HCT116 (cell line): ENCODE results near the gene MTA1. TPM values are rescaled to one million over a fixed set of nuclear protein-coding genes. Genes with fewer than 3 reads are reported as not detected.

Source experiments
- ATAC-seq: fragments of 200-7000 bp; cut with Tn5 transposase; 2 replicates; pipeline ENCODE4 v1.9.1; 2020; ENCODE audit warnings: mild to moderate bottlenecking, moderate library complexity
- BruUV-seq: library from RNA; stranded (reverse); fragments of 400-500 nt; replicated peaks from 2 replicates; lab custom pipeline; 2021; lab: Mats Ljungman, UMichigan
- CTCF ChIA-PET: fragments of 300-600 bp; sonication (Branson Sonifier 250); formaldehyde crosslinking; loops from one replicate; lab custom pipeline; 2021; ENCODE audit warnings: antibody characterized with exemption; lab: Charles Lee
- POLR2A ChIA-PET: fragments of 300-600, 350-600 bp; sonication (Branson Sonifier 250); formaldehyde crosslinking; loops from one replicate; lab custom pipeline; 2021; ENCODE audit warnings: antibody characterized with exemption; lab: Charles Lee
- RAD21 ChIA-PET, 2 experiments: fragments of 300-600 bp; sonication (Branson Sonifier 250); formaldehyde crosslinking; loops; one replicate each; lab custom pipeline; 2023; ENCODE audit warnings: low total read pairs in 2 of 2; ENCODE audit not compliant: uncharacterized antibody in 2 of 2, unreplicated experiment in 2 of 2, low non-redundant PET in 1 of 2; lab: Charles Lee
- DNase-seq: peaks from one replicate; pipeline ENCODE4 v3.0.0-alpha.2; 2010; ENCODE audit warnings: low read depth, low spot score
- H2AFZ ChIP-seq: fragments of 200-600 bp; shearing (Covaris generic), sonication (generic); 2 replicates; pipeline ENCODE4 v1.6.1; 2017; ENCODE audit warnings: low read depth, mixed run types, mixed read lengths, antibody characterized with exemption, low read length; ENCODE audit not compliant: poor library complexity, severe bottlenecking
- H3K27ac ChIP-seq: 2 replicates; pipeline ENCODE4 v1.5.1; 2012; ENCODE audit warnings: low read depth, low read length
- H3K27me3 ChIP-seq: fragments of 200-600 bp; sonication (generic); 2 replicates; pipeline ENCODE4 v1.6.1; 2016; ENCODE audit warnings: mixed run types, low read length, mixed read lengths; ENCODE audit not compliant: insufficient read depth
- H3K36me3 ChIP-seq, 2 experiments: fragments of 200-500 bp in 1 of 2; fragments of 200-600 bp in 1 of 2; sonication (Bioruptor generic) in 1 of 2; sonication (generic) in 1 of 2; 2 replicates each; pipeline versions ENCODE4 v1.5.1 to v1.6.1; 2014 to 2016; ENCODE audit warnings: low read length in 2 of 2, inconsistent platforms in 1 of 2, mixed read lengths in 1 of 2, mixed run types in 1 of 2; ENCODE audit not compliant: insufficient read depth in 2 of 2, control insufficient read depth in 1 of 2
- H3K4me1 ChIP-seq, 2 experiments: fragments of 200-600 bp in 1 of 2; sonication (generic) in 1 of 2; 2 replicates each; pipeline versions ENCODE4 v1.5.1 to v1.6.1; 2012 to 2017; ENCODE audit warnings: low read length in 2 of 2, inconsistent platforms in 1 of 2, mild to moderate bottlenecking in 1 of 2, mixed read lengths in 1 of 2, mixed run types in 1 of 2, moderate library complexity in 1 of 2; ENCODE audit not compliant: insufficient read depth in 2 of 2, control insufficient read depth in 1 of 2
- H3K4me2 ChIP-seq: fragments of 200-600 bp; sonication (generic); 2 replicates; pipeline ENCODE4 v1.6.1; 2017; ENCODE audit warnings: mixed run types, low read length, mixed read lengths
- H3K4me3 ChIP-seq, 2 experiments: fragments of 200-600 bp in 1 of 2; sonication (generic) in 1 of 2; replicated peaks in 1 of 2; 2 replicates each; pipeline ENCODE4 v1.5.1; 2011 to 2016; ENCODE audit warnings: low read length in 2 of 2, control low read depth in 1 of 2, low read depth in 1 of 2, mild to moderate bottlenecking in 1 of 2, mixed read lengths in 1 of 2, mixed run types in 1 of 2
- H3K79me2 ChIP-seq: fragments of 200-600 bp; sonication (generic); 2 replicates; pipeline ENCODE4 v1.6.1; 2017; ENCODE audit warnings: mild to moderate bottlenecking, mixed run types, low read length, moderate library complexity, mixed read lengths; ENCODE audit not compliant: insufficient read depth
- H3K9ac ChIP-seq: fragments of 200-600 bp; sonication (generic); 2 replicates; pipeline ENCODE4 v1.6.1; 2016; ENCODE audit warnings: low read length, mixed read lengths
- H3K9me2 ChIP-seq: fragments of 200-600 bp; sonication (generic), shearing (Covaris generic); 2 replicates; pipeline ENCODE4 v1.6.1; 2017; ENCODE audit warnings: mixed run types, mild to moderate bottlenecking, moderate library complexity; ENCODE audit not compliant: insufficient read depth
- H3K9me3 ChIP-seq, 2 experiments: fragments of 200-500 bp in 1 of 2; fragments of 200-600 bp in 1 of 2; sonication (Bioruptor generic) in 1 of 2; sonication (generic) in 1 of 2; 2 replicates each; pipeline ENCODE4 v1.6.1; 2014 to 2017; ENCODE audit warnings: low read length in 2 of 2, mixed read lengths in 2 of 2, inconsistent platforms in 1 of 2, low read depth in 1 of 2, mild to moderate bottlenecking in 1 of 2, mixed run types in 1 of 2, moderate library complexity in 1 of 2; ENCODE audit not compliant: control insufficient read depth in 1 of 2, insufficient read depth in 1 of 2
- H4K20me1 ChIP-seq: fragments of 200-600 bp; sonication (generic), shearing (Covaris generic); 2 replicates; pipeline ENCODE4 v1.6.1; 2017; ENCODE audit warnings: mixed run types, mild to moderate bottlenecking, moderate library complexity; ENCODE audit not compliant: insufficient read depth
- CEBPB ChIP-seq: IDR thresholded peaks from 2 replicates; pipeline ENCODE4 v1.6.1; 2012; ENCODE audit warnings: low read depth
- ELF1 ChIP-seq: IDR thresholded peaks from 2 replicates; pipeline ENCODE4 v1.6.1; 2012; ENCODE audit warnings: low read depth, borderline replicate concordance
- FOSL1 ChIP-seq: IDR thresholded peaks from 2 replicates; pipeline ENCODE4 v1.6.1; 2012; ENCODE audit warnings: low read depth
- JUND ChIP-seq: IDR thresholded peaks from 2 replicates; pipeline ENCODE4 v1.6.1; 2012
- POLR2A ChIP-seq: IDR thresholded peaks from 2 replicates; pipeline ENCODE4 v1.7.0; 2011; ENCODE audit warnings: borderline replicate concordance; ENCODE audit not compliant: insufficient read depth, insufficient read length; ENCODE audit errors: extremely low read depth
- SRF ChIP-seq: IDR thresholded peaks from 2 replicates; pipeline ENCODE4 v1.6.1; 2012; ENCODE audit warnings: low read depth
- TCF7L2 ChIP-seq: IDR thresholded peaks from 2 replicates; pipeline ENCODE4 v1.7.0; 2011; ENCODE audit warnings: borderline replicate concordance, inconsistent platforms; ENCODE audit not compliant: insufficient read depth, insufficient read length; ENCODE audit errors: extremely low read depth
- ZFX ChIP-seq: fragments of 450-650 bp; IDR thresholded peaks from 2 replicates; pipeline ENCODE4 v1.6.1; 2017
- intact Hi-C: fragments of 100-400 bp; cut with micrococcal nuclease; formaldehyde crosslinking; loops from 2 replicates; pipeline ENCODE4 v1.10.0; 2022
- total RNA-seq: library from RNA; stranded (reverse); gene quantifications from one replicate; pipeline ENCODE4 v1.2.1, GENCODE V29; 2021; ENCODE audit not compliant: unreplicated experiment
- TF ChIP-seq, protein P1 (sequence below), 3 experiments: fragments of 200-600 bp in 1 of 3; sonication (generic) in 1 of 3; IDR thresholded peaks in 2 of 3; conservative IDR thresholded peaks in 1 of 3; 2 replicates each; pipeline ENCODE4 v1.5.1; 2012 to 2017; ENCODE audit warnings: low read depth in 2 of 3, low read length in 2 of 3, antibody characterized with exemption in 1 of 3, borderline replicate concordance in 1 of 3, control low read depth in 1 of 3, mild to moderate bottlenecking in 1 of 3, mixed read lengths in 1 of 3, mixed run types in 1 of 3, moderate library complexity in 1 of 3; ENCODE audit not compliant: insufficient read depth in 1 of 3
- TF ChIP-seq, protein P2 (sequence below): IDR thresholded peaks from 2 replicates; pipeline ENCODE4 v1.6.1; 2012; ENCODE audit warnings: low read depth

The MTA1 gene
- total RNA-seq, 1 experiment from 2014 or later, result 229 TPM

DNA sequence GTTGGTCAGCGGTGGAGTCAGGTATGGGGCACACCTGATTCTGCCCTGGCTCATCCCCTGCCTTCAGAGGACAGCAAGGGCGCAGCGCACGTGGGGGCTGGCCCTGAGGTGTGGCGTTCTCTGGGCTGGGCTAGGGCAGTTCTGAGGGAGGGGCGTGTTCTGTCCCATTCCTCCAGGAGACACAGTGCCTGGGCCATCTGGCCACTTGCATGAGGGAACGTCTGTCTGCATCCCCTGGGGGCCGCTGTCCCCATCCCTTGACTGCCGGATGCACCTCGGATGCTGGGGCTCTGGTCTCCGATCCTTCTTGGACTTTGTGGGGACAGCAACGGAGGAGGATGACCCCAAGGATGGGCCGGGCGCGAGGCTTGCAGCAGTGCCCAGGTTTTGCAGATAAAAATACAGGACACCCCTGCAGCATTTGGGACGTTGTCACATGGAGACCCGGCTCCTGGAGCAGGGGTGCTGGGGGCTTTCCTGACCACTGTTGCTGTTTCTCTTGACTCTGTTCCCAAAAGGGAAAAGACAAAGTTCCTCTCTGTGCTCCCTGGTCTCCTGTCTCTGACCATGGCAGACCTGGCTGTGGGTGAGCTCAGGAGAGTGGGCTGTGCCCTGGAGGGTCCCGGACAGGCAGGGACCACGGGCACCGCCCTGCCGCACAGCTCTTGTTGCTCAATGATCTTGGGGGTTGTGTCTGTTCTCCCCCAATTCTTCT lies 6.9 kb downstream of the MTA1 start:
- no peak overlapping the region for H3K27ac ChIP-seq
- no peaks in the 10 kb centered on the region for H3K9me3 ChIP-seq
- no peak overlapping the region for H3K4me3 ChIP-seq
- H4K20me1 ChIP-seq, result peaks cover 16% of the 10 kb centered on the region
- no peak overlapping the region for H2AFZ ChIP-seq
- no peak for DNase-seq
- peaks cover 20 to 40% of the 10 kb centered on the region in 2 experiments for H3K4me1 ChIP-seq
- H3K4me2 ChIP-seq, result no peak overlapping the region
- BruUV-seq, result no TSS peak
- intact Hi-C loops, result no loop called here
- peaks cover 94% of the 10 kb centered on the region for H3K79me2 ChIP-seq
- no peak for ATAC-seq
- CTCF ChIA-PET, result no interaction called here
- no peaks in the 10 kb centered on the region for H3K9me2 ChIP-seq
- TF ChIP-seq TCF7L2, result no peak
- TF ChIP-seq ELF1, result no peak
- no peak for TF ChIP-seq JUND
- TF ChIP-seq, protein P1, sequence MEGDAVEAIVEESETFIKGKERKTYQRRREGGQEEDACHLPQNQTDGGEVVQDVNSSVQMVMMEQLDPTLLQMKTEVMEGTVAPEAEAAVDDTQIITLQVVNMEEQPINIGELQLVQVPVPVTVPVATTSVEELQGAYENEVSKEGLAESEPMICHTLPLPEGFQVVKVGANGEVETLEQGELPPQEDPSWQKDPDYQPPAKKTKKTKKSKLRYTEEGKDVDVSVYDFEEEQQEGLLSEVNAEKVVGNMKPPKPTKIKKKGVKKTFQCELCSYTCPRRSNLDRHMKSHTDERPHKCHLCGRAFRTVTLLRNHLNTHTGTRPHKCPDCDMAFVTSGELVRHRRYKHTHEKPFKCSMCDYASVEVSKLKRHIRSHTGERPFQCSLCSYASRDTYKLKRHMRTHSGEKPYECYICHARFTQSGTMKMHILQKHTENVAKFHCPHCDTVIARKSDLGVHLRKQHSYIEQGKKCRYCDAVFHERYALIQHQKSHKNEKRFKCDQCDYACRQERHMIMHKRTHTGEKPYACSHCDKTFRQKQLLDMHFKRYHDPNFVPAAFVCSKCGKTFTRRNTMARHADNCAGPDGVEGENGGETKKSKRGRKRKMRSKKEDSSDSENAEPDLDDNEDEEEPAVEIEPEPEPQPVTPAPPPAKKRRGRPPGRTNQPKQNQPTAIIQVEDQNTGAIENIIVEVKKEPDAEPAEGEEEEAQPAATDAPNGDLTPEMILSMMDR (IDR thresholded peaks at IDR 0.05 in 2 of 3, conservative IDR thresholded peaks at IDR 0.05 in 1 of 3; ENCODE audit: borderline replicate concordance in 1 of 3, insufficient read depth in 1 of 3, low read depth in 2 of 3, low read length in 2 of 3), result no peak
- no peak for TF ChIP-seq CEBPB
- TF ChIP-seq SRF, result no peak
- no peak for TF ChIP-seq ZFX
- no peak for TF ChIP-seq POLR2A
- TF ChIP-seq, protein P2, sequence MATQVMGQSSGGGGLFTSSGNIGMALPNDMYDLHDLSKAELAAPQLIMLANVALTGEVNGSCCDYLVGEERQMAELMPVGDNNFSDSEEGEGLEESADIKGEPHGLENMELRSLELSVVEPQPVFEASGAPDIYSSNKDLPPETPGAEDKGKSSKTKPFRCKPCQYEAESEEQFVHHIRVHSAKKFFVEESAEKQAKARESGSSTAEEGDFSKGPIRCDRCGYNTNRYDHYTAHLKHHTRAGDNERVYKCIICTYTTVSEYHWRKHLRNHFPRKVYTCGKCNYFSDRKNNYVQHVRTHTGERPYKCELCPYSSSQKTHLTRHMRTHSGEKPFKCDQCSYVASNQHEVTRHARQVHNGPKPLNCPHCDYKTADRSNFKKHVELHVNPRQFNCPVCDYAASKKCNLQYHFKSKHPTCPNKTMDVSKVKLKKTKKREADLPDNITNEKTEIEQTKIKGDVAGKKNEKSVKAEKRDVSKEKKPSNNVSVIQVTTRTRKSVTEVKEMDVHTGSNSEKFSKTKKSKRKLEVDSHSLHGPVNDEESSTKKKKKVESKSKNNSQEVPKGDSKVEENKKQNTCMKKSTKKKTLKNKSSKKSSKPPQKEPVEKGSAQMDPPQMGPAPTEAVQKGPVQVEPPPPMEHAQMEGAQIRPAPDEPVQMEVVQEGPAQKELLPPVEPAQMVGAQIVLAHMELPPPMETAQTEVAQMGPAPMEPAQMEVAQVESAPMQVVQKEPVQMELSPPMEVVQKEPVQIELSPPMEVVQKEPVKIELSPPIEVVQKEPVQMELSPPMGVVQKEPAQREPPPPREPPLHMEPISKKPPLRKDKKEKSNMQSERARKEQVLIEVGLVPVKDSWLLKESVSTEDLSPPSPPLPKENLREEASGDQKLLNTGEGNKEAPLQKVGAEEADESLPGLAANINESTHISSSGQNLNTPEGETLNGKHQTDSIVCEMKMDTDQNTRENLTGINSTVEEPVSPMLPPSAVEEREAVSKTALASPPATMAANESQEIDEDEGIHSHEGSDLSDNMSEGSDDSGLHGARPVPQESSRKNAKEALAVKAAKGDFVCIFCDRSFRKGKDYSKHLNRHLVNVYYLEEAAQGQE, result no peak
- TF ChIP-seq FOSL1, result no peak
- TF ChIP-seq, all 23 proteins: peak for 0
- Histone ChIP-seq H3K36me3 (peaks cover 4 to 16% of the 10 kb centered on the region in 2 experiments; a peak in 3 of 4 replicates), H3K9ac (no peak overlapping the region), H3K27me3 (no peaks in the 10 kb centered on the region)
- POLR2A ChIA-PET, result no interaction called here
- RAD21 ChIA-PET, result no interaction called here
